ENCODE data around the gene WDFY2. TPM values are rescaled to one million over a fixed set of nuclear protein-coding genes. Genes with fewer than 3 reads are reported as not detected.

Gene WDFY2
- total RNA-seq, 1 donor from 2014 or later, result 11.1 TPM

DNA sequence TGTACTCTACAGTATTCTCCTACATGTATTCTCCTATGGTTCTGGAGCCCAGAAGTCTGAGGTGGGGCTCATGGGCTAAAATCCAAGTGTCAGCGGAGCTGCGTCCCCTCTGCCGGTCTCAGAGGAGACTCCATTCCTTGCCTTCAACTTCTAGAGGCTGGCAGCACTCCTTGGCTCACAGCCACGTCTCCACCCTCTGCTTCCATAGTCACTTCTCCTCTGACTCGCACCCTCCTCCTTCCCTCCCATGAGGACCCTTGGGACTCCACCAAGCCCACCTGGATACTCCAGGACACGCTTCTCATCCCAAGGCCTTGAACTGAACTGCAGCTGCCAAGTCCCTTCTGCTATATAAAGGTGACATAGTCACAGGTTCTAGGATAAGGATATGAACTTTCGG, 191.9 kb downstream of the WDFY2 start:
- no peak for DNase-seq (ENCODE audit: low read depth)
- Histone ChIP-seq H3K36me3 (ENCODE audit: control insufficient read depth, insufficient read depth, low read length) (no peaks in the 10 kb centered on the region), H3K27me3 (ENCODE audit: control insufficient read depth, insufficient read depth, low read length) (no peaks in the 10 kb centered on the region), H3K4me3 (ENCODE audit: low read depth, low read length) (no peak overlapping the region)
- TF ChIP-seq, protein P1, sequence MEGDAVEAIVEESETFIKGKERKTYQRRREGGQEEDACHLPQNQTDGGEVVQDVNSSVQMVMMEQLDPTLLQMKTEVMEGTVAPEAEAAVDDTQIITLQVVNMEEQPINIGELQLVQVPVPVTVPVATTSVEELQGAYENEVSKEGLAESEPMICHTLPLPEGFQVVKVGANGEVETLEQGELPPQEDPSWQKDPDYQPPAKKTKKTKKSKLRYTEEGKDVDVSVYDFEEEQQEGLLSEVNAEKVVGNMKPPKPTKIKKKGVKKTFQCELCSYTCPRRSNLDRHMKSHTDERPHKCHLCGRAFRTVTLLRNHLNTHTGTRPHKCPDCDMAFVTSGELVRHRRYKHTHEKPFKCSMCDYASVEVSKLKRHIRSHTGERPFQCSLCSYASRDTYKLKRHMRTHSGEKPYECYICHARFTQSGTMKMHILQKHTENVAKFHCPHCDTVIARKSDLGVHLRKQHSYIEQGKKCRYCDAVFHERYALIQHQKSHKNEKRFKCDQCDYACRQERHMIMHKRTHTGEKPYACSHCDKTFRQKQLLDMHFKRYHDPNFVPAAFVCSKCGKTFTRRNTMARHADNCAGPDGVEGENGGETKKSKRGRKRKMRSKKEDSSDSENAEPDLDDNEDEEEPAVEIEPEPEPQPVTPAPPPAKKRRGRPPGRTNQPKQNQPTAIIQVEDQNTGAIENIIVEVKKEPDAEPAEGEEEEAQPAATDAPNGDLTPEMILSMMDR (IDR thresholded peaks at IDR 0.05; ENCODE audit: insufficient read depth, low read length, poor library complexity, severe bottlenecking), result no peak

DNA sequence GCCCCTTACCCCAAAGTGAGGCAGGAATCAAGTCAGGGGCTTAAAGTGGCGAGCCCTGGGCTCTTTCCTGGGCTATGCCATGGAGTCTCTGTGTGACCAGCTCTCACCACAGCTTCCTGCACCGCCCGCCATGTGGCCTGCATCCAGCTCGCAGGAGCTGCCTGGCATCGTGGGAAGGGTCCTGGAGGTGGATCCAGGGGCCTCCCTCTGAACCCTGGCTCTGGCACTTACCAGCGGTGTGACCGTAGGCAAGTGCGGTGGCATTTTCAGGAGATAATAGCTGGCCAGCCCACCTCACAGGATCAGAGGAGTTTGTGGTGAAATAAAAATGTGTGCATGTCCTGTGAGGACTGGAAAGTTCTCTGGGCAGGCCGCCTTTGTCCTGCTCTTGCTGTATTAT, 193.7 kb downstream of the WDFY2 start:
- no peak for DNase-seq (ENCODE audit: low read depth)
- no peaks in the 10 kb centered on the region for H3K27me3 ChIP-seq (ENCODE audit: control insufficient read depth, insufficient read depth, low read length)
- TF ChIP-seq, protein P1 (IDR thresholded peaks at IDR 0.05; ENCODE audit: insufficient read depth, low read length, poor library complexity, severe bottlenecking), result no peak
- H3K36me3 ChIP-seq (ENCODE audit: control insufficient read depth, insufficient read depth, low read length), result no peaks in the 10 kb centered on the region
- no peak overlapping the region for H3K4me3 ChIP-seq (ENCODE audit: low read depth, low read length)

- Histone ChIP-seq H3K36me3 (ENCODE audit: control insufficient read depth, insufficient read depth, low read length) (no peaks in the 10 kb centered on the region), H3K27me3 (ENCODE audit: control insufficient read depth, insufficient read depth, low read length) (no peaks in the 10 kb centered on the region), H3K4me3 (ENCODE audit: low read depth, low read length) (no peak overlapping the region)
- TF ChIP-seq, protein P1 (IDR thresholded peaks at IDR 0.05; ENCODE audit: insufficient read depth, low read length, poor library complexity, severe bottlenecking), result no peak
- DNase-seq (ENCODE audit: low read depth), result no peak
Measured at GRCh38 chr13:51778392-51778791, 194.1 kb downstream of the WDFY2 start.

- DNase-seq (ENCODE audit: low read depth), result no peak
- Histone ChIP-seq H3K27me3 (ENCODE audit: control insufficient read depth, insufficient read depth, low read length) (no peaks in the 10 kb centered on the region), H3K4me3 (ENCODE audit: low read depth, low read length) (no peak overlapping the region), H3K36me3 (ENCODE audit: control insufficient read depth, insufficient read depth, low read length) (no peaks in the 10 kb centered on the region)
- TF ChIP-seq, protein P1 (IDR thresholded peaks at IDR 0.05; ENCODE audit: insufficient read depth, low read length, poor library complexity, severe bottlenecking), result no peak
Measured at GRCh38 chr13:51780099-51780498, 195.8 kb downstream of the WDFY2 start.

DNA sequence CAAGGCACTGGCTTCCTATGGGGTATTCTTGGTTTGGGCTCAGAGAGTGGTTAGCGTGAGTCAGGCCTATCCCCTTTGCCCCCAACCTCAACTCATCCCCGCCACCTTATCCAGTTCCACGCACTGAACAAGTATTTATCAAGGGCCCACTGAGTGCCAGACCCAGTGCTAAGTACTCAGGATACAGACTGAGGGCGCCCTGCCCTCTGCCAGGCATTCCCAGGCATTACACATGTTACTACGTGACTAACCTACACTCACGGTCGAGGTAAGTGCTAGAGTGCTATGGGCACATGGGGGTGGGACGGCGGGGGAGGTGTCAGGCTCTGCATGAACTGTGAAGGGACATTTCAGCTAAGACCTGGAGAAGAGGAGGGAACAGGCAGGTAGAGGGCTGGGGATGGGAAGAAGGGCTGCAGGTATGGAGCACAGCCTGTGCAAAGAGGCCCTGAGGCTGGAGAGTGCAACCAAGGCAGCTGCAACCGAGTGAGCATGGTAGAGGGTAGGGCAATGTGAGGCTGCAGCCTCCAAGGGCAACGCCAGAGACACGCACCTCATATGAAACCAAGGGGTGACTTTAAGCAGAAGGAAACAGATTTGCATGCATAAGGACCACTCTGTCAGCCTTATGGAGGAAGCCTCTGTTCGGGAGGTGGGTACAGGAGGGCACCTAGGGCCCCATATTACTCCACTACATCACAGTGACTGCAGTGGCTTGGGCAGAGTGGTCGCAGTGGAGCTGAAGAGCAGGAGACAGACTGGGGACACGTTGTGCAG, 197.2 kb downstream of the WDFY2 start:
- no peaks in the 10 kb centered on the region for H3K36me3 ChIP-seq (ENCODE audit: control insufficient read depth, insufficient read depth, low read length)
- H3K27me3 ChIP-seq (ENCODE audit: control insufficient read depth, insufficient read depth, low read length), result no peaks in the 10 kb centered on the region
- no peak overlapping the region for H3K4me3 ChIP-seq (ENCODE audit: low read depth, low read length)
- TF ChIP-seq, protein P1 (IDR thresholded peaks at IDR 0.05; ENCODE audit: insufficient read depth, low read length, poor library complexity, severe bottlenecking), result peak; percentile 45
- no peak for DNase-seq (ENCODE audit: low read depth)
